ENCODE data around the gene DGKI.

- no peak for TF ChIP-seq CTCF (IDR thresholded peaks at IDR 0.05)
- no peak for TF ChIP-seq POLR2A (IDR thresholded peaks at IDR 0.05)
- TF ChIP-seq POLR2AphosphoS5 (IDR thresholded peaks at IDR 0.05): no peak
- no peak for TF ChIP-seq EP300 (IDR thresholded peaks at IDR 0.05)
Measured at GRCh38 chr7:137642472-137642871, 204.3 kb downstream of the DGKI start.

Measured in suprapubic skin (tissue), 4 donors.